GM23338 (cell line): ENCODE results near the gene APOB.

ENCODE experiments used
- CREB1 ChIP-seq: fragments of 250-450 bp; sonication (Bioruptor Pico); IDR thresholded peaks from 2 replicates; pipeline ENCODE4 v1.5.0; 2020; ENCODE audit warnings: low read depth, mild to moderate bottlenecking, moderate library complexity
- ETS1 ChIP-seq: IDR thresholded peaks from 2 replicates; pipeline ENCODE4 v1.6.1; 2016; ENCODE audit warnings: antibody characterized with exemption
- EZH2 ChIP-seq: fragments of 200-600 bp; sonication (generic); IDR thresholded peaks from one replicate; pipeline ENCODE4 v1.8.0; 2017; ENCODE audit warnings: antibody characterized with exemption, mild to moderate bottlenecking, low read depth; ENCODE audit not compliant: unreplicated experiment
- EZH2phosphoT487 ChIP-seq: fragments of 200-600 bp; sonication (generic); IDR thresholded peaks from one replicate; pipeline ENCODE4 v1.8.1; 2018; ENCODE audit warnings: antibody characterized with exemption; ENCODE audit not compliant: unreplicated experiment
- JUNB ChIP-seq: IDR thresholded peaks from one replicate; pipeline ENCODE4 v1.6.1; 2016; ENCODE audit warnings: antibody characterized with exemption; ENCODE audit not compliant: unreplicated experiment
- POLR2AphosphoS5 ChIP-seq: IDR thresholded peaks from 2 replicates; pipeline ENCODE4 v1.6.1; 2016; ENCODE audit warnings: antibody characterized with exemption, low read depth
- REST ChIP-seq: IDR thresholded peaks from one replicate; pipeline ENCODE4 v1.6.1; 2018; ENCODE audit warnings: antibody characterized with exemption; ENCODE audit not compliant: unreplicated experiment
- ZNF114 ChIP-seq: fragments of 250-450 bp; sonication (Bioruptor Pico); IDR thresholded peaks from 2 replicates; pipeline ENCODE4 v1.5.0; 2020; ENCODE audit warnings: mild to moderate bottlenecking, moderate library complexity
- ZNF331 ChIP-seq: fragments of 250-450 bp; sonication (Bioruptor Pico); IDR thresholded peaks from 2 replicates; pipeline ENCODE4 v1.5.0; 2020; ENCODE audit warnings: low read depth, mild to moderate bottlenecking, moderate library complexity
- TF ChIP-seq, protein P1 (sequence below), 2 experiments: fragments of 200-600 bp in 1 of 2; sonication (generic) in 1 of 2; conservative IDR thresholded peaks; 2 replicates each; pipeline versions ENCODE4 v1.5.1 to v1.6.1; 2016 to 2017; ENCODE audit warnings: antibody characterized with exemption in 2 of 2, low read depth in 2 of 2, mild to moderate bottlenecking in 2 of 2, moderate library complexity in 1 of 2

DNA sequence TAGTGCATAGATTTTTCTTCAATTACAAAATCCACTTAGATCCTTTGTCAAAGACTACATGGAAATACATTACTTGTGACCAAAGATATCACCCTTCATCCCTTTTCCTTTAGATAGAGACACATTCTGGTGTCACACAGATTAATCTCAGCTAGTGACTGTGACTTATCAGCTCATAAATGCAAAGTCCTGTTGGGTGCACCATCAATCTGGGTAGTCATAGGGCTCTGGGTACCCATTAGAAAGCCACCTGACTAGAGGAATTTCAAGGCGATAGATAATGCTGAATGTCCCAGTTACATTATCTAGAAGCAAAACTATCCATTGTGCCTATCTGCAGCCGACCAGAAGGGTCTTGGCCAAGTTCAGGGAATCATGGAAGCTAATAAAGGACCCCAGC lies 2.6 kb upstream of the APOB start:
- TF ChIP-seq, protein P1, sequence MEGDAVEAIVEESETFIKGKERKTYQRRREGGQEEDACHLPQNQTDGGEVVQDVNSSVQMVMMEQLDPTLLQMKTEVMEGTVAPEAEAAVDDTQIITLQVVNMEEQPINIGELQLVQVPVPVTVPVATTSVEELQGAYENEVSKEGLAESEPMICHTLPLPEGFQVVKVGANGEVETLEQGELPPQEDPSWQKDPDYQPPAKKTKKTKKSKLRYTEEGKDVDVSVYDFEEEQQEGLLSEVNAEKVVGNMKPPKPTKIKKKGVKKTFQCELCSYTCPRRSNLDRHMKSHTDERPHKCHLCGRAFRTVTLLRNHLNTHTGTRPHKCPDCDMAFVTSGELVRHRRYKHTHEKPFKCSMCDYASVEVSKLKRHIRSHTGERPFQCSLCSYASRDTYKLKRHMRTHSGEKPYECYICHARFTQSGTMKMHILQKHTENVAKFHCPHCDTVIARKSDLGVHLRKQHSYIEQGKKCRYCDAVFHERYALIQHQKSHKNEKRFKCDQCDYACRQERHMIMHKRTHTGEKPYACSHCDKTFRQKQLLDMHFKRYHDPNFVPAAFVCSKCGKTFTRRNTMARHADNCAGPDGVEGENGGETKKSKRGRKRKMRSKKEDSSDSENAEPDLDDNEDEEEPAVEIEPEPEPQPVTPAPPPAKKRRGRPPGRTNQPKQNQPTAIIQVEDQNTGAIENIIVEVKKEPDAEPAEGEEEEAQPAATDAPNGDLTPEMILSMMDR (conservative IDR thresholded peaks at IDR 0.05; ENCODE audit: low read depth in 2 of 2), result no peak
- no peak for TF ChIP-seq EZH2
- TF ChIP-seq POLR2AphosphoS5, result no peak
- no peak for TF ChIP-seq EZH2phosphoT487
- TF ChIP-seq ZNF114, result no peak
- no peak for TF ChIP-seq REST
- TF ChIP-seq JUNB, result no peak
- no peak for TF ChIP-seq ETS1
- no peak for TF ChIP-seq CREB1 (CRISPR knock-in tag)
- TF ChIP-seq ZNF331 (CRISPR knock-in tag), result no peak
